Subcutaneous abdominal adipose tissue (tissue), 5 donors: ENCODE measurements around the gene RHEX.
"Not testable (repeated sequence)": the region's sequence is repeated elsewhere in the genome, so short reads cannot be mapped to it uniquely, and the experiment has no call there.

Source experiments
- H3K27ac ChIP-seq: one replicate; pipeline ENCODE4 v1.7.0; 2013; ENCODE audit warnings: low read depth, mild to moderate bottlenecking, inconsistent platforms, low read length, moderate library complexity
- H3K27me3 ChIP-seq, 5 donors: one replicate each; pipeline ENCODE4 v1.7.0; 2013; ENCODE audit warnings: low read length in 5 of 5, inconsistent platforms in 1 of 5; ENCODE audit not compliant: control insufficient read depth in 5 of 5, insufficient read depth in 4 of 5
- H3K36me3 ChIP-seq, 5 donors: one replicate each; pipeline ENCODE4 v1.7.0; 2013; ENCODE audit warnings: low read length in 5 of 5; ENCODE audit not compliant: control insufficient read depth in 5 of 5, insufficient read depth in 5 of 5
- H3K4me1 ChIP-seq, 5 donors: one replicate each; pipeline ENCODE4 v1.7.0; 2013; ENCODE audit warnings: low read length in 5 of 5, mild to moderate bottlenecking in 3 of 5, moderate library complexity in 1 of 5; ENCODE audit not compliant: control insufficient read depth in 5 of 5, insufficient read depth in 5 of 5
- H3K4me3 ChIP-seq, 5 donors: one replicate each; pipeline ENCODE4 v1.7.0; 2013; ENCODE audit warnings: low read length in 5 of 5, low read depth in 1 of 5
- H3K9ac ChIP-seq, 5 donors: one replicate each; pipeline ENCODE4 v1.7.0; 2013; ENCODE audit warnings: low read length in 5 of 5, mild to moderate bottlenecking in 4 of 5, moderate library complexity in 3 of 5
- H3K9me3 ChIP-seq, 5 donors: one replicate each; pipeline ENCODE4 v1.7.0; 2013; ENCODE audit warnings: low read length in 5 of 5; ENCODE audit not compliant: control insufficient read depth in 5 of 5
- donor health status: healthy.
- donor health status: healthy.
- donor health status: healthy.
- donor health status: healthy.
- donor health status: healthy.

RHEX gene

GRCh38 chr1:206058289-206058926 is 5.4 kb downstream of the RHEX start:
- H3K4me1 ChIP-seq, H3K27ac ChIP-seq, H3K27me3 ChIP-seq, H3K9ac ChIP-seq, H3K9me3 ChIP-seq, H3K4me3 ChIP-seq, H3K36me3 ChIP-seq: not testable (repeated sequence)

- Histone ChIP-seq H3K9ac (no peak overlapping the region), H3K9me3 (peaks cover 0 to 5% (median 0%) of the 10 kb centered on the region in 5 donors), H3K36me3 (no peaks in the 10 kb centered on the region)
These were observed 5.9 kb downstream of the RHEX start for GRCh38 chr1:206058927-206059292.

GRCh38 chr1:206059355-206059915 is 6.5 kb downstream of the RHEX start:
- H3K4me3 ChIP-seq, result no peak overlapping the region
- H3K9ac ChIP-seq, result no peak overlapping the region
- H3K27me3 ChIP-seq, result peaks cover 0 to 4% (median 0%) of the 10 kb centered on the region in 5 donors
- H3K27ac ChIP-seq, result no peak overlapping the region
- no peaks in the 10 kb centered on the region for H3K36me3 ChIP-seq
- no peaks in the 10 kb centered on the region for H3K4me1 ChIP-seq
- peaks cover 0 to 5% (median 0%) of the 10 kb centered on the region in 5 donors for H3K9me3 ChIP-seq

More at GRCh38 chr1:206058927-206059292, 5.9 kb downstream of the RHEX start:
- peaks cover 0 to 4% (median 0%) of the 10 kb centered on the region in 5 donors for H3K27me3 ChIP-seq
- no peak overlapping the region for H3K27ac ChIP-seq
- no peak overlapping the region for H3K4me3 ChIP-seq
- no peaks in the 10 kb centered on the region for H3K4me1 ChIP-seq

GRCh38 chr1:206060844-206061243 is 7.9 kb downstream of the RHEX start:
- Histone ChIP-seq H3K36me3 (no peaks in the 10 kb centered on the region), H3K27me3 (peaks cover 0 to 4% (median 0%) of the 10 kb centered on the region in 5 donors), H3K9ac (no peak overlapping the region), H3K4me3 (no peak overlapping the region), H3K9me3 (peaks cover 0 to 5% (median 0%) of the 10 kb centered on the region in 5 donors), H3K27ac (no peak overlapping the region), H3K4me1 (no peaks in the 10 kb centered on the region)

GRCh38 chr1:206062464-206062863 is 9.5 kb downstream of the RHEX start:
- Histone ChIP-seq H3K4me3 (no peak overlapping the region), H3K9me3 (peaks cover 0 to 5% (median 0%) of the 10 kb centered on the region in 5 donors), H3K27me3 (peaks cover 0 to 4% (median 0%) of the 10 kb centered on the region in 5 donors), H3K9ac (no peak overlapping the region), H3K36me3 (no peaks in the 10 kb centered on the region), H3K27ac (no peak overlapping the region), H3K4me1 (no peaks in the 10 kb centered on the region)

- not testable (repeated sequence) for H3K27ac ChIP-seq, H3K36me3 ChIP-seq, H3K27me3 ChIP-seq, H3K9me3 ChIP-seq, H3K4me1 ChIP-seq, H3K9ac ChIP-seq, H3K4me3 ChIP-seq
These were observed 11.0 kb downstream of the RHEX start for GRCh38 chr1:206064001-206064400.

- H3K4me3 ChIP-seq, H3K9me3 ChIP-seq, H3K27ac ChIP-seq, H3K4me1 ChIP-seq, H3K36me3 ChIP-seq, H3K9ac ChIP-seq, H3K27me3 ChIP-seq: not testable (repeated sequence)
These were observed 11.5 kb downstream of the RHEX start for GRCh38 chr1:206064501-206064900.

GRCh38 chr1:206065547-206066145 is 12.7 kb downstream of the RHEX start:
- no peak overlapping the region for H3K27ac ChIP-seq
- peaks cover 0 to 5% (median 0%) of the 10 kb centered on the region in 5 donors for H3K9me3 ChIP-seq
- H3K27me3 ChIP-seq, result peaks cover 0 to 6% (median 3%) of the 10 kb centered on the region in 5 donors
- H3K4me3 ChIP-seq, result no peak overlapping the region
- H3K4me1 ChIP-seq, result no peaks in the 10 kb centered on the region
- no peaks in the 10 kb centered on the region for H3K36me3 ChIP-seq
- H3K9ac ChIP-seq, result no peak overlapping the region

- H3K4me1 ChIP-seq, result no peaks in the 10 kb centered on the region
- no peak overlapping the region for H3K27ac ChIP-seq
- no peak overlapping the region for H3K9ac ChIP-seq
- no peaks in the 10 kb centered on the region for H3K36me3 ChIP-seq
- peaks cover 0 to 5% (median 0%) of the 10 kb centered on the region in 5 donors for H3K9me3 ChIP-seq
- H3K27me3 ChIP-seq, result peaks cover 0 to 6% (median 3%) of the 10 kb centered on the region in 5 donors
- no peak overlapping the region for H3K4me3 ChIP-seq
These were observed 13.7 kb downstream of the RHEX start for GRCh38 chr1:206066479-206067171.
